Adrenal gland (tissue), 5 donors: ENCODE measurements around the gene PPIP5K1.
"Not testable (repeated sequence)": the region's sequence is repeated elsewhere in the genome, so short reads cannot be mapped to it uniquely, and the experiment has no call there.

Source experiments
- CTCF ChIP-seq, 6 experiments: fragments of 450-650 bp in 4 of 6; fragments of 200-600 bp in 2 of 6; sonication (generic) in 1 of 6; IDR thresholded peaks; 1 replicate in 5 of 6; 2 replicates in 1 of 6; pipeline versions ENCODE4 v1.5.1 to v1.8.0; 2016 to 2021; ENCODE audit warnings: antibody characterized with exemption in 6 of 6, mild to moderate bottlenecking in 2 of 6, moderate library complexity in 1 of 6
- POLR2A ChIP-seq, 2 donors: fragments of 450-650 bp; IDR thresholded peaks; one replicate each; pipeline ENCODE4 v1.6.1; 2017; ENCODE audit warnings: antibody characterized with exemption in 2 of 2, mild to moderate bottlenecking in 2 of 2, moderate library complexity in 1 of 2
- donor health status: DM: no; HTN: no; CAD: no.

- not testable (repeated sequence) for TF ChIP-seq CTCF, POLR2A (IDR thresholded peaks at IDR 0.05)
Measured at GRCh38 chr15:43638464-43639204, 48.6 kb upstream of the PPIP5K1 start.
